M059J (cell line): ENCODE results near the gene GABRG3. TPM values are rescaled to one million over a fixed set of nuclear protein-coding genes. Genes with fewer than 3 reads are reported as not detected.

Source experiments
- DNase-seq: peaks from one replicate; pipeline ENCODE4 v3.0.0-alpha.2; 2012; ENCODE audit warnings: low read depth
- total RNA-seq: library from RNA; depleted of rRNA; stranded (reverse); fragments of >200 nt; shearing (Covaris generic); gene quantifications from 2 replicates; pipeline ENCODE4 v1.2.3, GENCODE V29; 2014

GABRG3 gene
- total RNA-seq, 1 experiment from 2014 or later = not detected

- no peak for DNase-seq
These were observed 440.1 kb downstream of the GABRG3 start for GRCh38 chr15:27410996-27411605.

DNA sequence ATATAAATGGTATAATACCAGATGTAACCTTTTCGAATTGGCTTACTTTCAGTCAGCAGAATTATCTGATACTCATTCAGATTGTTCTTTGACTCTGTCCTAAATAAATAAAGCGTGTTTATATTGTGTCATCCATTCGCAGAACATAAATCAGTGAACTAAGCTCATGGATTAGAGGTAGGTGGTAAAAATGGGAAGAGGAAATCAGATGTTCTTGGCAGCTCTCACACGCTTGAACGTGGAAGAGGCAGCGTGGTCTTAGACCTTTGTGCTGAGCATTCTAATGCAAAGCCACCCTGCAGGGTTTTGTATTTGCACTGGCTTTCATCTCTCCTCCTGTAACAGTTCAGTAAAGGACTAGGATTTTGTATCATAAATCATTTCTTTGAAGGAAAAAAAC, 441.4 kb downstream of the GABRG3 start:
- no peak for DNase-seq

- DNase-seq = no peak
These were observed 443.3 kb downstream of the GABRG3 start for GRCh38 chr15:27414168-27414870.

DNA sequence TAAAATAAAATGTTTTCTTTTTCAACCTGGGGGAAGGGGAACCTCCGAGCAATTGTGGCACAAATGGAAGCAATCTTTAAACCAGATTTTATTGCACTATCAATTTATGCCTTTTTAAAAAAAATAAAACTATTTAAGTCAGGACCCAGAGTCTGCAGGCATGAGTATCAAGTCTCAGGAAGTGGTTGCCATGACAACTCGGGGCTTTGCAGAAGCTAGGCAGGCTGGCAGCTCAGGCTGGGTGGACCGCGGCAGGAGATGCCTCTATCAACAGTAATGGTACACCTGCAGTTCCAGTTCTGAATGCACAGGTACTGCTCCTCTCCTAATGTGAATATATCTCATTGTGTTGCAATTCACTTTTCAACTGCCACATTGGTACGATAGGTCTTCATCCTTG, 447.7 kb downstream of the GABRG3 start:
- no peak for DNase-seq

- DNase-seq = no peak
These were observed 452.0 kb downstream of the GABRG3 start for GRCh38 chr15:27422997-27423396.

GRCh38 chr15:27426805-27427204, 455.8 kb downstream of the GABRG3 start:
- no peak for DNase-seq

DNA sequence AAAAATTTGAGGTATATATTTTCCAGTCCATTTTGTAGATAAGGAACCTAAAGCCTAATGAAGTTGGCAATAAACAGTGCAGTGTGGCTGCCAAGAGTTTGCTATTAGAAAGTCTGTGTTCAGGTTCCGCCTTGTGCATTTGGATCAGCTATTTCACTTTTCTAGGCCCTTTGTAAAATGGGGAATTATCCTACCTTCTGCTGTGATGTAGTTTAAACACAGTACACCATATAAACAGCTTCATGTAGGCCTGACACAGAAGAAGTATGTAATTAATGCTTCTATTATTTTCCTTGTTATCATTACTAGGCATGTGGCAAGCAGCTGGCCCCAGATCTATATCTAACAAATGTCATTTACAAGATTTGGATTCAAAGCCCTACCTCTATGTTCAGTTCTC, 456.3 kb downstream of the GABRG3 start:
- DNase-seq = no peak

- no peak for DNase-seq
These were observed 457.2 kb downstream of the GABRG3 start for GRCh38 chr15:27428151-27428550.

- no peak for DNase-seq
These were observed 458.6 kb downstream of the GABRG3 start for GRCh38 chr15:27429577-27429976.

DNA sequence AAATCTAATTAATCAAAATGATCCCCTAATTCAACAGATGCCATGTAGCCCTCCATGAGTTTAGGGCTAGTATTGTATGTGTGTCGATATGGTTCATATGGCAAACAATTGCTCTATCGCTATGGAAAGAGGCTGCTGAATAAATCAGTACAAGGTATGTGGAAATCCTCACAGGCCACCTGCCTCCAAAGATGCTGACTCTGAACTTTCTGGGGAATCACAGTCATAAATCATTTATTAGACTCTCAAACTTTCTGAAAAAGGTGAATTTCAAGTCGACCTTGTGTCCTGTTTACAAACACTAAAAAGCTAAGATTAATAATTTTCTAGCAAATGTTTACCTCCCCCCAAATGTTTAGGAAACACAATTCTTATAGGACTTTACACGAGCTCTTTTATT, 462.6 kb downstream of the GABRG3 start:
- DNase-seq = no peak

DNA sequence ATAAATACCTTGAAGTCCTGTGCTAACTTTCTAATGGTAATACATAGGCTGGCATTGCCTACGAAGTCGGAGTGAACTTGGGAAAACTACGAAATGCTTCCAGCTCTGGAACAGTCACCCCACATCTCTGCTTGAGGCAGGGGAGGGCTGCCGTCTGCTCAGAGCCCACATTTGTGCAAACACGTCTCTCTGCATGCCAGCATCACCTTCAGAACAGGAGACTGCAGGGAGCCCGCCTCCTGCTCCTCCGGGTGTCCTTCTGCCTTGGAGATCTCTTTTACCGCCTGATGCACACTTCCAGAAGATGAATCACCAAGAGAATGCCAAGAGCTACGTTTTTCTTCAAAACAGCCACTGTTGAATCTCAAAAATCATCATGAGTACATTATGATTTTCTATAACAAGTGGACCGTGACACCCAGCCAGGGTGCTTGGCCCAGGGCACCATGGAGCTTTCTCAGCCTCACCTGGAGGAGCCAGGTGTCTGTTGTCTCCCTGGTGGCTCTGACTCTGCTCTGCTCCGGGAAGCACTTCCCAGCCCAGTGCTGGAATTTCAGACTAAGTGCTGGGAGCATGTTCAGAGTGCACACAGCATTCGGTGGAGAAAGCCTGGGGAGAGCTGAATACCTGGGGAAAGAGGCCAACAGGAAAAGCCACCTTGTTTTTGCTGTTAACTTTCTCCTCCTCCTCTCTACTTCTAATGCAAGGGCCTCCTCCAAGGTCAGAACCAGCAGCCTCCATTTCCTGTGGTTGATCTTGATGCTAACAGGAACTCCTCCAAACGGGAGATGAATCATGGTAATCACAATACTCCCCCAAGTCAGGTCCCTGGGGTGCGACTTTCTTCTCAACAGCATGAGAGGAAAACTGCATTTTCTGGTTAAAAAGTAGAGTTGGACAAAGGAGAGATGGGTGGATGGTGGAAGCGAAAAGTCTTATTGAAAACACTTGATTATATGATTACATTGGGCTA, 467.7 kb downstream of the GABRG3 start:
- DNase-seq = no peak

DNA sequence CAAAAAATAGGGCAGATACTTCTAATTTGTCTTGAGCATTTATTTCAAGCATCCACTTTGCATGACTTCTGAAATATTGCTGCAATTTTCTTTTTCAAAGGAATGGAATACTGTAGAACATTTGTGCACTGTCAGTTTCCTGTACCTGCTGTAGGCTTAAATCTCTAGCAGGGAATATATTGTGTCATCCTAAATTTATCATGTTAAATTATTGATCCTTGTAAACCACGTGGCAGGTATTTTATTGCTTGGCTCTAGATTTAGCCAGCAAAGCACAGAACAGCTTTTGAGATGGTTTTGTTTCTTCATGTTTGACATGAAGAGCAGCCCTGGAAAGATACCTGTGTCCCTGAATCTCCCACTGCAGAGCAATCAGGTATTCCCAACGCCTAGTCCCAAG, 470.1 kb downstream of the GABRG3 start:
- no peak for DNase-seq

GRCh38 chr15:27448234-27448633, 477.3 kb downstream of the GABRG3 start:
- DNase-seq = no peak

DNA sequence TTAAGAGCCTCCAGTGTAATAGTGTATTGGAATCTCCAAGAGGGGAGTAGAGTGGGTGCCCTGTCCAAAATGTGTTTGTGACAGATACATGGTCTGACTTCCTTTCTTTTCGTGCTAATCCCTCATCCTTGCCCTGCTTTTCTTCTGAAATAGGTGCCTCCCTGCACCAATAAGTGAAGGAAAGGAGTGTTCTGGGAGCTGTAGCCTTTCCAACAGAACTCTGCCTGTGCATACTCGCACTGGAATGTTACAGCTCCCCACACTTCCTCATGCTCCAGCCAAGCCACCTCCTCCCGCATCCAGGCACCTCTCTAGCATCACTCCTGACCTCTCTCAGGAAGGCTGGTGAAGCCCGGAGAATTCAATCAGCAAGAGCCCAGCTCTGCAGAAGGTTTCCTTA, 478.0 kb downstream of the GABRG3 start:
- no peak for DNase-seq

DNA sequence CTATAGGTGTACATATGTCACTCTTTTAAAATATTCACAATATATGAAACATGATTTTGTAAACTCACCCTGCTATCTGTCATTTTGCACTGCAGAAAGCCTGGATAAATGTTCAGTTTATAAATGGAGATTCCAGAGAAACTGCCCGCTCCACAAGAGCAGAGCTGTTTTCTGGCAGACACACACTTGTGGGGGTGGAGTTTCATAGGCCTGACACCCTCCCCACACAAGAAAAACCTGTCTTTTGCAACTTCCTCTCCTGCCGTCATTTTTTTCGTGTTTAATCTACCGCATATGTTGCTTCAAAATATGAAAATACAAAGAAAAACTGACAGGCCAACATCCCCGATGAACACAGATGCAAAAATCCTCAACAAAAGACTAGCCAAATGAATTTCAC, 479.0 kb downstream of the GABRG3 start:
- no peak for DNase-seq

GRCh38 chr15:27454281-27455075, 483.5 kb downstream of the GABRG3 start:
- peak; percentile 42 for DNase-seq

DNA sequence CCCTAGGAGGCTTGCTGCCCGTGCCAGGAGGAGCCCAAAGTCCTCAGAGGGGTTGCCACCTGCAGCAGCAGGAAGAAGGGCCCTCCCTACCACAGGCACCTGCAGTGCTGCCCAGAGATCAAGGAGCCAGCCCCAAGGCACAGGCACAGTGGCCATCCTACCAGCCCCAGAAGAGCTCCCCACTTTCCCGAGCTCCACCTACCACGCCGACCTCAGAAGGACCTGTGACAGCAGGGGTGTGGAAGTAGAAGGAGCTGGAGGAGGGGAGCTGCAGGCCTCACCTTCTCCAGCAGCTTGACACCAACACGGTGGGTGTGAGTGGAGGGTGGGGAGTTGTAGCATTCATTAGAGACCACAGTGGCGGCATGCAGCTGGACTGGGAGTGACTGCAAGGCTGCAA, 485.8 kb downstream of the GABRG3 start:
- no peak for DNase-seq

DNA sequence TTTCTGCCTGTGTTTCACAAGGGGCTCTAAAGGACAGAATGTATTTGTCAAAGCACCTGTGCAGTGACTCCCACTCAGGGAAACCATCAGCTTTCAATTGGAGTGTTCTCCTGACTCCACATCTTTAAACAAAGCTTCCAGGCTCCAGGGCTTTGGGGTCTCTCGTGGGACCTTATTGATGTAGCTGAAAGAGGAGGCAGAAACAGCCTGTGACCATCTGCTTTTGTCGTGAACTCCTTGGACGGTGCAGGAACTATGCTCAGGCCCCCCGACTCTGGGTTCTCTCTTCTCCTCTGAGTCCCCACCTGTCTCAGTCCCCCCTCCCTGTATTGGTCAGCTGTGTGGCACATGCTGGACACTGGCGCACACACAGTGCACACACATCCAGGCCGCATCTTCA, 486.8 kb downstream of the GABRG3 start:
- DNase-seq = no peak

GRCh38 chr15:27458345-27459084, 487.5 kb downstream of the GABRG3 start:
- DNase-seq = no peak

DNA sequence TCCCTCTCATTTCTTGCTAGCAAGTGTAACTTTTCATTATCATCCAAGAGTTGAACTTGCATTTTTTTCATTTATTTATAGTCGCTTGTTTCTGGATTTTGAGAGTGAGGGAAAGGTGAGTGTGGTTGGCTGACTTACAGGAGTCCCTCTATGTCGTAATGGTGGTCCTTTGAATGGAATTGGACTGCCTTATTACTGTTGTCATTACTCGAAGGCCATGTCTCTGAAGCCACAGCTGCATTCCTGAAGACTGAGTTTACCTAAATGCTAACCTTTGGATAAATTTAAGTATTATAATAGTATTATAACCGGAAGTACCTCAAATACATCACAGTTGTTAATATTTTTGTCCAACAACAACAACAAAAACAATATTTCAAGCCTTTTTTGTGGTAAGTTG, 488.9 kb downstream of the GABRG3 start:
- DNase-seq = no peak

GRCh38 chr15:27461181-27461580, 490.2 kb downstream of the GABRG3 start:
- DNase-seq = no peak
